ENCODE measurements around the gene HEPH. TPM values are rescaled to one million over a fixed set of nuclear protein-coding genes. Genes with fewer than 3 reads are reported as not detected.
"Not testable (repeated sequence)": the region's sequence is repeated elsewhere in the genome, so short reads cannot be mapped to it uniquely, and the experiment has no call there.

Gene HEPH
- total and polyA plus RNA-seq, 4 donors, result 0.68 to 2.5 (median 1.6) TPM

GRCh38 chrX:66233209-66233608 is 69.2 kb downstream of the HEPH start:
- Histone ChIP-seq H3K4me3 (ENCODE audit: low read depth in 1 of 3, low read length in 3 of 3) (no peak overlapping the region), H3K36me3 (ENCODE audit: control insufficient read depth in 4 of 4, insufficient read depth in 3 of 4, low read depth in 1 of 4, low read length in 3 of 4) (no peaks in the 10 kb centered on the region), H3K27me3 (ENCODE audit: control insufficient read depth in 4 of 4, insufficient read depth in 4 of 4, low read length in 3 of 4) (no peaks in the 10 kb centered on the region), H3K4me1 (ENCODE audit: control insufficient read depth in 4 of 4, insufficient read depth in 4 of 4, low read length in 3 of 4) (no peaks in the 10 kb centered on the region), H3K9ac (ENCODE audit: low read depth in 1 of 2, low read length in 2 of 2) (no peak overlapping the region), H3K9me3 (ENCODE audit: control insufficient read depth in 4 of 4, low read length in 3 of 4) (peaks cover 0 to 10% (median 4%) of the 10 kb centered on the region in 4 donors), H3K27ac (ENCODE audit: low read depth in 1 of 2, low read length in 2 of 2) (no peak overlapping the region)
- TF ChIP-seq FOXA2 (IDR thresholded peaks at IDR 0.05) (no peak), REST (IDR thresholded peaks at IDR 0.05) (no peak), FOXA1 (IDR thresholded peaks at IDR 0.05) (no peak), SP1 (IDR thresholded peaks at IDR 0.05) (no peak), ZBTB33 (IDR thresholded peaks at IDR 0.05) (no peak), HNF4A (conservative IDR thresholded peaks at IDR 0.05) (no peak), HNF4G (IDR thresholded peaks at IDR 0.05) (no peak), YY1 (IDR thresholded peaks at IDR 0.05) (no peak), MAX (IDR thresholded peaks at IDR 0.05) (no peak), EGR1 (IDR thresholded peaks at IDR 0.05; ENCODE audit: low read depth in 2 of 2) (no peak), RXRA (IDR thresholded peaks at IDR 0.05) (no peak), CTCF (IDR thresholded peaks at IDR 0.05; ENCODE audit: low read depth, low read length, missing input control) (no peak), NR2F2 (IDR thresholded peaks at IDR 0.05) (no peak), RAD21 (IDR thresholded peaks at IDR 0.05) (no peak)
- TF ChIP-seq, protein P1, sequence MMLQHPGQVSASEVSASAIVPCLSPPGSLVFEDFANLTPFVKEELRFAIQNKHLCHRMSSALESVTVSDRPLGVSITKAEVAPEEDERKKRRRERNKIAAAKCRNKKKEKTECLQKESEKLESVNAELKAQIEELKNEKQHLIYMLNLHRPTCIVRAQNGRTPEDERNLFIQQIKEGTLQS (IDR thresholded peaks at IDR 0.05), result no peak
- no peak for DNase-seq (ENCODE audit: low spot score)

DNA sequence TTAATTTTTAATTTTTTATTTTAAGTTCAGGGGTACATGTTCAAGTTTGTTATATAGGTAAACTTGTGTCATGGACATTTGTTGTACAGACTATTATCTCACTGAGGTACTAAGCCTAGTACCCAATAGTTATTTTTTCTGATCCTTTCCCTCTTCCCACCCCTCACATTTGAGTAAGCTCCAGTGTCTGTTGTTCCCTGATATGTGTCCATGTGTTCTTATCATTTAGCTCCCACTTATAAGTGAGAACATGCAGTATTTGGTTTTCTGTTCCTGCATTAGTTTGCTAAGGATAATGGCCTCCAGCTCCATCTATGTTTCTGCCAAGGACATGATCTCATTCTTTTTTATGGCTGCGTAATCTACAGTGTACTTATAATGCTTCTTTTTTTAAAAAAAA is 69.9 kb downstream of the HEPH start:
- not testable (repeated sequence) for H3K27me3 ChIP-seq (ENCODE audit: control insufficient read depth in 4 of 4, insufficient read depth in 4 of 4, low read length in 3 of 4); H3K9ac ChIP-seq (ENCODE audit: low read depth in 1 of 2, low read length in 2 of 2)
- 95% methylated on average over 1 of the region's 1 CpG for WGBS

More for the DNA sequence above, 69.9 kb downstream of the HEPH start:
- peaks cover 0 to 10% (median 3%) of the 10 kb centered on the region in 4 donors for H3K9me3 ChIP-seq (ENCODE audit: control insufficient read depth in 4 of 4, low read length in 3 of 4)
- H3K27ac ChIP-seq (ENCODE audit: low read depth in 1 of 2, low read length in 2 of 2); H3K36me3 ChIP-seq (ENCODE audit: control insufficient read depth in 4 of 4, insufficient read depth in 3 of 4, low read depth in 1 of 4, low read length in 3 of 4); H3K4me3 ChIP-seq (ENCODE audit: low read depth in 1 of 3, low read length in 3 of 3); DNase-seq (ENCODE audit: low spot score); H3K4me1 ChIP-seq (ENCODE audit: control insufficient read depth in 4 of 4, insufficient read depth in 4 of 4, low read length in 3 of 4): not testable (repeated sequence)
